SK-N-MC (cell line): ENCODE data around the gene SHC4.

Experiments used
- EZH2 ChIP-seq: fragments of 200-600 bp; sonication (generic); IDR thresholded peaks from one replicate; pipeline ENCODE4 v1.6.1; 2017; ENCODE audit warnings: antibody characterized with exemption
- FOXP2 ChIP-seq: optimal IDR thresholded peaks from 2 replicates; pipeline ENCODE3; 2011; ENCODE audit warnings: mild to moderate bottlenecking, moderate library complexity; ENCODE audit not compliant: insufficient read depth; ENCODE audit errors: extremely low read length, control extremely low read depth

DNA sequence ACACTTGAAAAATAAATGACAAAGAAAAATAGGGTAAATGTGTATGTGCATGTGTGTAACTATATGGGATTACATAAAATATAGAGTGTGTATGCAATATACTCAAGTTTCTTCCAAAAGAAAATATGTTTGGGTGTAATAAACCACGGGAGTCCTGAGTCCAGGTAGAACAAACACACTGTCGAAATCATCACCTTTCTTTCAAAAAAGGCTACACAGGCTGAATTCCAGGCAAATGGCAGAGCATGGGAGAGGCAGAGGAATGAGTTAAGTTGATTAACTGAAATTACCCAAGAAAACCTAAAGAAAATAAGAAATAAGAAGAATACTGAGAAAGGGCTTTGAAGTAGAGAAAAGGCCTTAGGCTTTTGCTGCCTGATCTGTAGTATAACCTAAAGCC is 179.0 kb downstream of the SHC4 start:
- TF ChIP-seq FOXP2 (no peak), EZH2 (no peak)
